Mammary epithelial cell (primary cell): ENCODE data around the gene PRSS33.

ENCODE experiments used
- CTCF ChIP-seq, 2 donors: IDR thresholded peaks in 1 of 2; conservative IDR thresholded peaks in 1 of 2; 2 replicates each; pipeline ENCODE4 v1.5.1; 2011 to 2012; ENCODE audit warnings: inconsistent platforms in 2 of 2, low read length in 2 of 2, mild to moderate bottlenecking in 2 of 2, control low read depth in 1 of 2, low read depth in 1 of 2; ENCODE audit not compliant: insufficient read depth in 1 of 2; ENCODE audit errors: extremely low read depth in 1 of 2
- EZH2 ChIP-seq: IDR thresholded peaks from 2 replicates; pipeline ENCODE4 v1.6.1; 2012; ENCODE audit warnings: low read length, inconsistent platforms, borderline replicate concordance

DNA sequence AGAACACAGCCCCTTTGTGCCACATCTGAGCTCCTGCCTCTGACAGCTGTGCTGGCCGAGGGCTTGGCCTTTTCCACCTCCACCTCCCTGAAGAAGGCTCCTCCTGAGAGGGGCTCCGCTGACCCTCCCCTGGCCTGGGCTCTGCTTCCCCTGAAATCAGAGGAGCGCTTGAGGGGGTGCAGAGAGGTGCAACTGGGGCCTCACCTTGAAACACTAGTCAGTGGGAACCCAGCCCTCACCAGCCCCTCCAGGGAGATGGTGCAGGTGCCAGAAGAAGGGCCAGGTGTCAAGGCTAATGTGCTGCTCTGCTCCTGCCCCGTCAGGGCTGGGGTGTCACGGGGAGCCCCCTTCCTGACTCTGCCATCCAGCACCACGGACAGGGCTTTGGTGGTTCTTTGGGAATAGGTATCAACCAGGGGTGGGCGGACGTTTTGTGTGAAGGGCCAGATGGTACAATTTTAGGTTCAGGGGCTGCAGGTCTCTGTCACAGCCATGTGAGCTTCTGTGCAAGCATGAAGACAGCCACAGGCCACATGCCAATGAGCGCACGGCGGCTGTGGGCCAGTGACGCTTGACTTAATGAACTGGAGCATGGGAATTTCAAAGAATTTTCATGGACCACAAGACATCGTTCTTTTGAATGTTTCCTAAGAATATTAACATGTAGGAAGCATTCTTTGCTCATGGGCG, 40.6 kb upstream of the PRSS33 start:
- TF ChIP-seq CTCF (conservative IDR thresholded peaks at IDR 0.05 in 1 of 2, IDR thresholded peaks at IDR 0.05 in 1 of 2; ENCODE audit: extremely low read depth in 1 of 2, insufficient read depth in 1 of 2, low read depth in 1 of 2, low read length in 2 of 2): no peak
- no peak for TF ChIP-seq EZH2
